HG03342 (cell line): ENCODE results near the gene PSG7.
"Not testable (repeated sequence)": the region's sequence is repeated elsewhere in the genome, so short reads cannot be mapped to it uniquely, and the experiment has no call there.

ENCODE experiments used
- ATAC-seq: cut with Tn5 transposase; IDR thresholded peaks from one replicate; pipeline ENCODE4 v1.9.1; 2021; ENCODE audit warnings: mild to moderate bottlenecking, moderate library complexity; ENCODE audit not compliant: unreplicated experiment

PSG7 gene

GRCh38 chr19:42916931-42917330 lies 20.1 kb downstream of the PSG7 start:
- ATAC-seq = not testable (repeated sequence)

- ATAC-seq = not testable (repeated sequence)
These were observed 23.5 kb downstream of the PSG7 start for GRCh38 chr19:42913516-42913915.

- not testable (repeated sequence) for ATAC-seq
These were observed 24.1 kb downstream of the PSG7 start for GRCh38 chr19:42912941-42913340.

DNA sequence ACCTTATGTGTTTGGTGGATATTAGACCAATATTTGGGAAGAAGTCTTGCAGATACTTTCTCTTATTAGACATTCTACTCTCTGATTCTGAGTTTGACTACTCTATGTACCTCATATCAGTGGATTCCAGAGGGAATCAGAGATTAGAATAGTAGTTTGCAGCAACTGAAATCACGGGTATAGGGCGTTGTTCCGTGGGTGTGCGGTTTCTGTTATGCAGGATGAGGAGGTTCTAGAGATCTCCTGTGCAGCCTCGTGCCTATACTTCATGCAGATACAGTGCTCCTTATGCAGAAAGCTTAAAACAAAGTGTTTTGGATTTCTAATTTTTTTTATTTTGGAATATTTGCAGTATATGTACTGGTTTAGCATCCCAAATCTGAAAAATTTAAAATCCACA lies 25.3 kb downstream of the PSG7 start:
- not testable (repeated sequence) for ATAC-seq

GRCh38 chr19:42906162-42906561 lies 30.8 kb downstream of the PSG7 start:
- ATAC-seq = not testable (repeated sequence)

- ATAC-seq = not testable (repeated sequence)
These were observed 36.4 kb downstream of the PSG7 start for GRCh38 chr19:42900561-42900960.

GRCh38 chr19:42899674-42900073 lies 37.3 kb downstream of the PSG7 start:
- not testable (repeated sequence) for ATAC-seq

DNA sequence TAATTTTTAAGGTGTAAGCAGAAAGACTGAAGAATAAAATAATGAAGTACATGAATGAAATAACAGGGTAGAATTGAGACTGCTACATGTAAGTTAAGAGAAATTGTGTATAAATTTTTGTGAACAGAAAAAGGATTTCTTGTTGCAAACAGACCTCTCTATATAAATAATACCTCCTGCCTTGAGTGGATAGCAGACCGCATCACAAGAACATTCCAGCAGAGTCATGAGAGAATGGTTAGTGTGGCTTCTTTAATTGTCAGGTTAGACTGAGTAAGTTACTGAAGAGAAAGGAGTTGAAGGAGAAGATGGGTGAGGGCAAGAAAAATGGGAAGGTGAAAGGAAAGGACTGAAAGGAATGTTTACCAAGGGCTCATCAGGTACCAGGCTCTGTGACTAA lies 37.9 kb downstream of the PSG7 start:
- not testable (repeated sequence) for ATAC-seq

DNA sequence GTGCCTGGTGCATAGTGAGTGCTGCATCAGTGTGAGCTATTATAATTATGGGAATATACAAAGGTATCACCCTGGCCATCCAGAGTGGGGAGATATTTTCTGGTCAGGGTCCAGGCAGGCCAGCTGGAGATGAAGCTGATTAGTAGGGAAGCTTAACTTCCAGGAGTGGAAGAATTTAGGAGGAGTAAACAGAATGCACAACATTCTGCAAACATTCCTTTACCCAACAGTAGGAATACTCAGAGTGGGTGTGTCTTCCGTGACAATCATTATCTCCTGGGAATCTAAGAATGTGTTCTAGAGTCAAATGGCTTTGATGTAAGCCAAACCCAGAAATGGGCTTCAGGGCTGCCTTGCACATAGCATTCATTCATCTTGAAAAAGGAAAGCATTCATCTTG lies 38.4 kb downstream of the PSG7 start:
- ATAC-seq = not testable (repeated sequence)

- ATAC-seq = not testable (repeated sequence)
These were observed 39.3 kb downstream of the PSG7 start for GRCh38 chr19:42897729-42898128.

DNA sequence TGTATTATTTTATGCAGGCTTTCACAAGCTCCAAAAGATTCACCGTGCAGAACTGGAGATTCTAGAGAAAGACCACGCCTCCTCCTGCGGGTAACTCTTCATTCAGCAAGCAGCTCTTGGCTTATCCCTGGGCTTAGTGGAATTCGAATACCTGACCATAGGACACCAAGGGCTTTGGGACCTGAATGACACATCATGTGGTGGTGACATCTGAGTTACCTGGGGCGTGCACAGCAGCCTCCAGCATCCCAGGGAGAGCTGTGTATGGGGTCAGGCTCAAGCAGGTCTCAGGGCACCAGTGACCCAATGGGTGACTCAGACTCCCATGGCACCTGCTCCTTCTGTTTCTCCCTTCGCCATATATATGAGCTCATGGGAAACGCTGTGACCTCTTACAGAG lies 46.6 kb downstream of the PSG7 start:
- ATAC-seq = not testable (repeated sequence)

DNA sequence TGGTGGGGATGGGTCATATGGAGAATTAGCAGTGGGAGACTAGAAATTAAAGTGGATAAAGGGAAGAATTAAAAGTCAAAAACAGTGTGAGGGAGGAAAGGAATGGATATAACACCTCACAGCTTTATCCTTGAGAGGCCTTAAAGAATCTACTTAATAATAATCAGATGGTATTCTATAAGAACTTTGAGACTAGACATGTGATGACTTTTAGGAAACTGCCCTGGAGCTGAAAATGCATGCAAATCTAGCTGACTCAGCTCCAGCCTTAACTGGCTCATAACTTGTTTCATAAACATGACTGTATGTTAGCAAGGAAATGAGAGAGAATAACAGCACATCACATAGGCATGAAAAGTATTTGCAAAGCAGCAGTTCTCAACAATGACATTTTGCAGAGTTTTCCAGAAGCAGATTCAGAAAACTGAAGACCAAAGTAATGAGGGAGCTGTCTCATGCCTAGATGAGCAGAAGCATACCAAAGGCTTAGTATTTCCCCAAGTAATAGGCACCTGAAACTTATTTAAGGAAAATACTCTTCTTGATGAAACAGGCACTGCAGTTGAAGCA lies 49.0 kb downstream of the PSG7 start:
- ATAC-seq = not testable (repeated sequence)

GRCh38 chr19:42882730-42883129 lies 54.3 kb downstream of the PSG7 start:
- ATAC-seq = not testable (repeated sequence)

GRCh38 chr19:42882010-42882409 lies 55.0 kb downstream of the PSG7 start:
- ATAC-seq = not testable (repeated sequence)

- not testable (repeated sequence) for ATAC-seq
These were observed 55.7 kb downstream of the PSG7 start for GRCh38 chr19:42881279-42881678.

DNA sequence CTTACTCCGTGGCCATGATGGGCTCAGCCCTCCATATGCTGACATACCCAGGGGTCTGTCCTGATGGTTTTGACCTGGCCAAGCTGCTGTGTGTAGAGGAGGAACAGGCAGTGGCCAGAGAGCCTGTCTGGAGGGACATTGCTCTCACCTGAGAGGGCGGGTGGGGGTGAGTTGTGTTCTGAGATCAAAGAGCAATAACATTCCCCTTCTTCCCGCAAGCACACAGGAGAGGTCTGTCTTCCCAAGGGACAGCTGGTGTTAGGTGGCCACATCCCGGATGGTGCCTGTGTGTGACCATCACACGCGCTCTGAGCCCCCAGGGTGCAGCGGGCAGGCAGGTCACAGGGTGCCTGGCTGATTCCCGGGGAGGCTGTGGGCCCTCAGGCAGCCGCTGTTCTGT lies 56.4 kb downstream of the PSG7 start:
- not testable (repeated sequence) for ATAC-seq

GRCh38 chr19:42879613-42880012 lies 57.4 kb downstream of the PSG7 start, which contains the start of gene PSG1:
Gene PSG1, minus strand, starts transcription at chr19:42879713. Its CDS starts 132 bp downstream, at chr19:42879581.
- no peak for ATAC-seq

GRCh38 chr19:42876596-42876995 lies 60.4 kb downstream of the PSG7 start:
- ATAC-seq = not testable (repeated sequence)

- not testable (repeated sequence) for ATAC-seq
These were observed 61.1 kb downstream of the PSG7 start for GRCh38 chr19:42875881-42876280.

GRCh38 chr19:42874901-42875813 lies 61.9 kb downstream of the PSG7 start:
- not testable (repeated sequence) for ATAC-seq

DNA sequence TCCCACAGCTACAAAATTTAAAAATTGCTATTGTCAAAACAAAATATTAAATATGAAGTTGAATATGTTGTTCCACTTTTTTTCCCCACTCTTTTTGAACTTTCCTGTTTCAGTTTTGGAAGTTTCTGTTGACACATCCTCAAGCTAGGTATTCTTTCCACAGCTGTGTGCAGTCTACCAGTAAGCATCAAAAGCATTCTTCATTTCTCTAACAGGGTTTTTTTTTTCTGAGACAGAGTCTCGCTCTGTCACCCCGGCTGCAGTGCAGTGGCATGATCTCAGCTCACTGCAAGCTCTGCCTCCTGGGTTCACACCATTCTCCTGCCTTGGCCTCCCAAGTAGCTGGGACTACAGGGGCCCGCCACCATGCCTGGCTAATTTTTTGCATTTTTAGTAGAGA lies 62.9 kb downstream of the PSG7 start:
- ATAC-seq = not testable (repeated sequence)
